Upper lobe of left lung (tissue), 6 donors: ENCODE measurements around the gene ASTN2. TPM values are rescaled to one million over a fixed set of nuclear protein-coding genes. Genes with fewer than 3 reads are reported as not detected.

Source experiments
- ATAC-seq, 2 donors: fragments of 200-7000 bp; cut with Tn5 transposase; one replicate each; pipeline ENCODE4 v1.9.1; 2022; ENCODE audit warnings: mild to moderate bottlenecking in 2 of 2, moderate library complexity in 2 of 2; ENCODE audit not compliant: low FRiP score in 2 of 2
- DNase-seq, 2 donors: peaks; one replicate each; pipeline ENCODE4 v3.0.0-alpha.2; 2019 to 2020
- H3K27ac ChIP-seq, 4 donors: fragments of 200-600 bp; sonication (generic); one replicate each; pipeline ENCODE4 v1.5.1; 2016 to 2019
- H3K27me3 ChIP-seq, 4 donors: fragments of 200-600 bp; sonication (generic); one replicate each; pipeline ENCODE4 v1.5.1; 2017 to 2019
- H3K36me3 ChIP-seq, 4 donors: fragments of 200-600 bp; sonication (generic); one replicate each; pipeline ENCODE4 v1.5.1; 2016 to 2019
- H3K4me1 ChIP-seq, 4 donors: fragments of 200-600 bp; sonication (generic); one replicate each; pipeline ENCODE4 v1.5.1; 2018 to 2019
- H3K4me3 ChIP-seq, 4 donors: fragments of 200-600 bp; sonication (generic); one replicate each; pipeline ENCODE4 v1.5.1; 2017 to 2019; ENCODE audit warnings: mild to moderate bottlenecking in 2 of 4, moderate library complexity in 1 of 4
- H3K9me3 ChIP-seq, 4 donors: fragments of 200-600 bp; sonication (generic); one replicate each; pipeline ENCODE4 v1.5.1; 2018 to 2019
- CTCF ChIP-seq, 6 experiments: fragments of 450-650 bp in 4 of 6; fragments of 200-600 bp in 2 of 6; sonication (generic) in 2 of 6; IDR thresholded peaks; one replicate each; pipeline ENCODE4 v1.5.1; 2016 to 2019; ENCODE audit warnings: antibody characterized with exemption in 6 of 6
- EP300 ChIP-seq, 4 donors: sonication (generic); formaldehyde crosslinking; IDR thresholded peaks; one replicate each; pipeline ENCODE4 v1.5.1; 2017; ENCODE audit warnings: antibody characterized with exemption in 4 of 4, control low read depth in 2 of 4
- POLR2A ChIP-seq, 4 donors: fragments of 450-650 bp; IDR thresholded peaks; one replicate each; pipeline ENCODE4 v1.5.1; 2016 to 2017; ENCODE audit warnings: antibody characterized with exemption in 4 of 4, mild to moderate bottlenecking in 2 of 4
- POLR2AphosphoS5 ChIP-seq, 2 donors: sonication (generic); formaldehyde crosslinking; IDR thresholded peaks; one replicate each; pipeline ENCODE4 v1.5.1; 2017; ENCODE audit warnings: antibody characterized with exemption in 2 of 2
- WGBS, 2 donors: methylation state at CpG; one replicate each; pipeline ENCODE4 v1.1.5; 2017 to 2018; 5-methylcytosine and 5-hydroxymethylcytosine counted together
- total RNA-seq, 6 donors: library from RNA; depleted of rRNA in 4 of 6; stranded (reverse); fragments of >200 nt in 4 of 6; gene quantifications; one replicate each; pipeline versions ENCODE4 v1.1.0 to v1.2.1, GENCODE V29; 2016 to 2021
- donor health status: DM: no; HTN: no; CAD: no; lungs with moderate emphysema.
- donor health status: DM: no; HTN: yes; CAD: no; lungs with severe emphysema.

Gene ASTN2
- total RNA-seq, 6 donors from 2014 or later: 2.0 to 7.5 (median 3.4) TPM

- Histone ChIP-seq H3K27me3 (no peaks in the 10 kb centered on the region), H3K4me1 (no peaks in the 10 kb centered on the region), H3K27ac (no peak overlapping the region), H3K9me3 (no peaks in the 10 kb centered on the region), H3K4me3 (no peak overlapping the region), H3K36me3 (no peaks in the 10 kb centered on the region)
- ATAC-seq (no peak), DNase-seq (no peak)
- no peak for TF ChIP-seq POLR2A (IDR thresholded peaks at IDR 0.05)
- no peak for TF ChIP-seq POLR2AphosphoS5 (IDR thresholded peaks at IDR 0.05)
- no peak for TF ChIP-seq EP300 (IDR thresholded peaks at IDR 0.05)
- no peak for TF ChIP-seq CTCF (IDR thresholded peaks at IDR 0.05)
- WGBS, 2 donors: 65 to 66% methylated on average over 2 of the region's 2 CpGs
Observed at GRCh38 chr9:117121316-117121715, 293.5 kb downstream of the ASTN2 start.

GRCh38 chr9:117120061-117120460 lies 294.8 kb downstream of the ASTN2 start:
- TF ChIP-seq EP300 (IDR thresholded peaks at IDR 0.05) (no peak), CTCF (IDR thresholded peaks at IDR 0.05) (no peak), POLR2A (IDR thresholded peaks at IDR 0.05) (no peak), POLR2AphosphoS5 (IDR thresholded peaks at IDR 0.05) (no peak)
- Histone ChIP-seq H3K4me1 (no peaks in the 10 kb centered on the region), H3K27me3 (no peaks in the 10 kb centered on the region), H3K4me3 (no peak overlapping the region), H3K9me3 (no peaks in the 10 kb centered on the region), H3K27ac (no peak overlapping the region), H3K36me3 (no peaks in the 10 kb centered on the region)
- DNase-seq (no peak), ATAC-seq (no peak)
- WGBS, 2 donors: 42 to 45% methylated on average over 2 of the region's 2 CpGs

GRCh38 chr9:117116084-117116483 lies 298.8 kb downstream of the ASTN2 start:
- H3K36me3 ChIP-seq: no peaks in the 10 kb centered on the region
- H3K4me1 ChIP-seq: no peaks in the 10 kb centered on the region
- no peaks in the 10 kb centered on the region for H3K9me3 ChIP-seq
- no peak for DNase-seq
- H3K27ac ChIP-seq: no peak overlapping the region
- no peak overlapping the region for H3K4me3 ChIP-seq
- TF ChIP-seq EP300 (IDR thresholded peaks at IDR 0.05) (no peak), CTCF (IDR thresholded peaks at IDR 0.05) (no peak), POLR2AphosphoS5 (IDR thresholded peaks at IDR 0.05) (no peak), POLR2A (IDR thresholded peaks at IDR 0.05) (no peak)
- H3K27me3 ChIP-seq: no peaks in the 10 kb centered on the region
- ATAC-seq: no peak

- H3K4me1 ChIP-seq: no peaks in the 10 kb centered on the region
- no peak for ATAC-seq
Observed at GRCh38 chr9:117114768-117115167, 300.1 kb downstream of the ASTN2 start.

More at GRCh38 chr9:117114768-117115167, 300.1 kb downstream of the ASTN2 start:
- 43 to 69% methylated on average over 2 of the region's 2 CpGs for WGBS, 2 donors
- TF ChIP-seq EP300 (IDR thresholded peaks at IDR 0.05) (no peak), POLR2A (IDR thresholded peaks at IDR 0.05) (no peak), POLR2AphosphoS5 (IDR thresholded peaks at IDR 0.05) (no peak), CTCF (IDR thresholded peaks at IDR 0.05) (no peak)
- DNase-seq: no peak
- no peak overlapping the region for H3K27ac ChIP-seq
- H3K4me3 ChIP-seq: no peak overlapping the region
- no peaks in the 10 kb centered on the region for H3K27me3 ChIP-seq
- H3K9me3 ChIP-seq: no peaks in the 10 kb centered on the region
- no peaks in the 10 kb centered on the region for H3K36me3 ChIP-seq
